H1 (cell line): ENCODE data around the gene STPG1.

Experiments used
- CEBPB ChIP-seq: IDR thresholded peaks from 2 replicates; pipeline ENCODE4 v1.6.1; 2012; ENCODE audit warnings: low read depth, low read length
- NRF1 ChIP-seq: IDR thresholded peaks from 2 replicates; pipeline ENCODE4 v1.6.1; 2011; ENCODE audit warnings: mild to moderate bottlenecking, low read depth, low read length, improper control_type of control experiment
- POLR2AphosphoS5 ChIP-seq: IDR thresholded peaks from 2 replicates; pipeline ENCODE4 v1.6.1; 2011; ENCODE audit warnings: low read depth, low read length
- SP4 ChIP-seq: IDR thresholded peaks from 2 replicates; pipeline ENCODE4 v1.6.1; 2012; ENCODE audit warnings: low read length, inconsistent platforms
- TAF1 ChIP-seq: IDR thresholded peaks from 2 replicates; pipeline ENCODE4 v1.6.1; 2011; ENCODE audit warnings: mild to moderate bottlenecking, low read depth, low read length
- YY1 ChIP-seq: IDR thresholded peaks from 2 replicates; pipeline ENCODE4 v1.6.1; 2011; ENCODE audit warnings: low read depth, mild to moderate bottlenecking, low read length
- ZNF274 ChIP-seq: IDR thresholded peaks from 2 replicates; pipeline ENCODE4 v1.7.0; 2012; ENCODE audit warnings: low read length, borderline replicate concordance; ENCODE audit errors: extremely low read depth
- TF ChIP-seq, protein P1 (sequence below), 3 experiments: IDR thresholded peaks; 1 replicate in 2 of 3; 2 replicates in 1 of 3; pipeline versions ENCODE4 v1.5.1 to v1.6.1; 2011; ENCODE audit warnings: low read length in 3 of 3, mild to moderate bottlenecking in 3 of 3, inconsistent platforms in 2 of 3, low read depth in 1 of 3, moderate library complexity in 1 of 3; ENCODE audit not compliant: insufficient read depth in 1 of 3; ENCODE audit errors: control extremely low read depth in 1 of 3

DNA sequence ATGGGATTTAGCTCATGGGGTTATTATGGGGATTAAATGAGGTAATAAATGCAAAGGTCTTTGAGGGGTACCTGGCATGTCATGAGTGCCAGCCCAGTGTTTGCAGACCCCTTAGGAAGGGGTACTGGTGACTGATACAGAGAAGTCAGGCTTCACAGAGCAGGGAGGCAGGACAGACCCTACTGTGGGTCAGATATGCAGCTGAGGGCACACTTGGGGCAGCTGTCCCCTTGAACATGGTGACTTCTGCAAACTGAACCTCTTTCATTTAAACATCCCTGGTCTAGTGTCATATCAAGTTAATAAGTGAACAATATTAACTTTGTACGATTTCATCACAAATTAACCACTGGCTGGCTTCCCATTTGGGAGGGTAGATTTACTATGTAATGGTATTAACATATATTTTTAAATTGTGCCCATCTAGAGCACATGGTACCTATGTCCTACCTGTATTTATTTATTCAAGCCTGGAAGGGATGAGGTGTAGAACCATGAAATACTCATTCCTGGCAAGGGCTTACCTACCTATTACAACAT is 25.9 kb downstream of the STPG1 start:
- no peak for TF ChIP-seq NRF1
- no peak for TF ChIP-seq POLR2AphosphoS5
- TF ChIP-seq, protein P1, sequence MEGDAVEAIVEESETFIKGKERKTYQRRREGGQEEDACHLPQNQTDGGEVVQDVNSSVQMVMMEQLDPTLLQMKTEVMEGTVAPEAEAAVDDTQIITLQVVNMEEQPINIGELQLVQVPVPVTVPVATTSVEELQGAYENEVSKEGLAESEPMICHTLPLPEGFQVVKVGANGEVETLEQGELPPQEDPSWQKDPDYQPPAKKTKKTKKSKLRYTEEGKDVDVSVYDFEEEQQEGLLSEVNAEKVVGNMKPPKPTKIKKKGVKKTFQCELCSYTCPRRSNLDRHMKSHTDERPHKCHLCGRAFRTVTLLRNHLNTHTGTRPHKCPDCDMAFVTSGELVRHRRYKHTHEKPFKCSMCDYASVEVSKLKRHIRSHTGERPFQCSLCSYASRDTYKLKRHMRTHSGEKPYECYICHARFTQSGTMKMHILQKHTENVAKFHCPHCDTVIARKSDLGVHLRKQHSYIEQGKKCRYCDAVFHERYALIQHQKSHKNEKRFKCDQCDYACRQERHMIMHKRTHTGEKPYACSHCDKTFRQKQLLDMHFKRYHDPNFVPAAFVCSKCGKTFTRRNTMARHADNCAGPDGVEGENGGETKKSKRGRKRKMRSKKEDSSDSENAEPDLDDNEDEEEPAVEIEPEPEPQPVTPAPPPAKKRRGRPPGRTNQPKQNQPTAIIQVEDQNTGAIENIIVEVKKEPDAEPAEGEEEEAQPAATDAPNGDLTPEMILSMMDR (IDR thresholded peaks at IDR 0.05; ENCODE audit: control extremely low read depth in 1 of 3, insufficient read depth in 1 of 3, low read depth in 1 of 3, low read length in 3 of 3) = no peak
- TF ChIP-seq CEBPB = no peak
- no peak for TF ChIP-seq ZNF274
- TF ChIP-seq YY1 = no peak
- TF ChIP-seq TAF1 = no peak
- no peak for TF ChIP-seq SP4
